ENCODE results near the gene PTPRZ1. TPM values are rescaled to one million over a fixed set of nuclear protein-coding genes. Genes with fewer than 3 reads are reported as not detected.

The PTPRZ1 gene
- total and polyA plus RNA-seq, 2 donors (not counting 1 experiment from before 2014, with no cell fraction given) = not detected

GRCh38 chr7:122056977-122057376 is 184.0 kb downstream of the PTPRZ1 start:
- Histone ChIP-seq H2AFZ (ENCODE audit: insufficient read depth, low read depth, low read length, poor library complexity, severe bottlenecking) (no peak overlapping the region), H3K4me3 (ENCODE audit: control extremely low read depth in 1 of 5, extremely low read depth in 1 of 5, insufficient read depth in 1 of 5, low read depth in 2 of 5, low read length in 4 of 5) (no peak overlapping the region), H3K4me1 (ENCODE audit: control insufficient read depth in 2 of 2, insufficient read depth in 2 of 2, low read length in 2 of 2) (no peaks in the 10 kb centered on the region), H3K9me3 (ENCODE audit: control extremely low read depth in 1 of 3, control insufficient read depth in 2 of 3, insufficient read depth in 1 of 3, low read length in 2 of 3) (no peaks in the 10 kb centered on the region), H3K9ac (ENCODE audit: low read length) (no peak overlapping the region), H3K36me3 (replicated peaks in 1 of 2; ENCODE audit: control extremely low read depth in 1 of 2, control insufficient read depth in 1 of 2, extremely low read depth in 1 of 2, insufficient read depth in 2 of 2, low read length in 1 of 2) (no peaks in the 10 kb centered on the region), H4K20me1 (ENCODE audit: control insufficient read depth, insufficient read depth, low read length, poor library complexity, severe bottlenecking) (no peaks in the 10 kb centered on the region), H3K27me3 (replicated peaks in 1 of 4; ENCODE audit: control extremely low read depth in 1 of 4, control insufficient read depth in 3 of 4, insufficient read depth in 4 of 4, low read length in 3 of 4) (no peaks in the 10 kb centered on the region), H3K27ac (ENCODE audit: low read length in 2 of 2) (no peak overlapping the region), H3K79me2 (ENCODE audit: control insufficient read depth, insufficient read depth, low read length) (no peaks in the 10 kb centered on the region), H3K4me2 (replicated peaks; ENCODE audit: low read depth, low read length, poor library complexity, severe bottlenecking) (no peak overlapping the region)
- CTCF ChIA-PET = no interaction called here
- DNase-seq (no peak), ATAC-seq (ENCODE audit: low read depth) (no peak)
- WGBS (ENCODE audit: insufficient coverage) = no CpG with 5 or more reads among the region's 2 CpGs
- Mint-ChIP-seq H3K27me3 (peaks cover 4% of the 10 kb centered on the region), H3K4me3 (no peak overlapping the region), H3K4me1 (no peaks in the 10 kb centered on the region), H3K27ac (no peak overlapping the region), H3K9me3 (ENCODE audit: insufficient read depth) (no peaks in the 10 kb centered on the region)
- no peak for TF ChIP-seq CTCF (IDR thresholded peaks at IDR 0.05)
- TF ChIP-seq EZH2 (IDR thresholded peaks at IDR 0.05; ENCODE audit: borderline replicate concordance, insufficient read depth, low read depth, low read length, poor library complexity, severe bottlenecking) = no peak
- POLR2A ChIA-PET = no interaction called here
- intact Hi-C loops (cut with micrococcal nuclease) = no loop called here

- WGBS (ENCODE audit: insufficient coverage) = no CpG with 5 or more reads among the region's 4 CpGs
- no peak overlapping the region for H3K4me3 Mint-ChIP-seq
- no peaks in the 10 kb centered on the region for H4K20me1 ChIP-seq (ENCODE audit: control insufficient read depth, insufficient read depth, low read length, poor library complexity, severe bottlenecking)
- no peak overlapping the region for H3K4me3 ChIP-seq (ENCODE audit: control extremely low read depth in 1 of 5, extremely low read depth in 1 of 5, insufficient read depth in 1 of 5, low read depth in 2 of 5, low read length in 4 of 5)
- no peaks in the 10 kb centered on the region for H3K9me3 ChIP-seq (ENCODE audit: control extremely low read depth in 1 of 3, control insufficient read depth in 2 of 3, insufficient read depth in 1 of 3, low read length in 2 of 3)
- no peaks in the 10 kb centered on the region for H3K79me2 ChIP-seq (ENCODE audit: control insufficient read depth, insufficient read depth, low read length)
- ChIA-PET POLR2A (no interaction called here), CTCF (no interaction called here)
- ATAC-seq (ENCODE audit: low read depth) (no peak), DNase-seq (no peak)
- no peak overlapping the region for H3K27ac ChIP-seq (ENCODE audit: low read length in 2 of 2)
- H3K27me3 ChIP-seq (replicated peaks in 1 of 4; ENCODE audit: control extremely low read depth in 1 of 4, control insufficient read depth in 3 of 4, insufficient read depth in 4 of 4, low read length in 3 of 4) = no peaks in the 10 kb centered on the region
- TF ChIP-seq EZH2 (IDR thresholded peaks at IDR 0.05; ENCODE audit: borderline replicate concordance, insufficient read depth, low read depth, low read length, poor library complexity, severe bottlenecking) (no peak), CTCF (IDR thresholded peaks at IDR 0.05) (no peak)
- intact Hi-C loops (cut with micrococcal nuclease) = no loop called here
- H3K36me3 ChIP-seq (replicated peaks in 1 of 2; ENCODE audit: control extremely low read depth in 1 of 2, control insufficient read depth in 1 of 2, extremely low read depth in 1 of 2, insufficient read depth in 2 of 2, low read length in 1 of 2) = no peaks in the 10 kb centered on the region
- H3K27me3 Mint-ChIP-seq = peaks cover 4% of the 10 kb centered on the region
- H3K4me2 ChIP-seq (replicated peaks; ENCODE audit: low read depth, low read length, poor library complexity, severe bottlenecking) = no peak overlapping the region
- H3K27ac Mint-ChIP-seq = no peak overlapping the region
- H3K4me1 Mint-ChIP-seq = no peaks in the 10 kb centered on the region
- H2AFZ ChIP-seq (ENCODE audit: insufficient read depth, low read depth, low read length, poor library complexity, severe bottlenecking) = no peak overlapping the region
- no peaks in the 10 kb centered on the region for H3K9me3 Mint-ChIP-seq (ENCODE audit: insufficient read depth)
- no peaks in the 10 kb centered on the region for H3K4me1 ChIP-seq (ENCODE audit: control insufficient read depth in 2 of 2, insufficient read depth in 2 of 2, low read length in 2 of 2)
- no peak overlapping the region for H3K9ac ChIP-seq (ENCODE audit: low read length)
Observed at GRCh38 chr7:122059542-122059941, 186.6 kb downstream of the PTPRZ1 start.

Data from B cell (primary cell).